HG03066 (cell line): ENCODE results near the gene IQCH.
A peak's percentile ranks its signal among the peaks of the same experiment; 100 is the strongest.

Source experiments
- ATAC-seq: cut with Tn5 transposase; IDR thresholded peaks from one replicate; pipeline ENCODE4 v1.9.1; 2021; ENCODE audit warnings: low read depth; ENCODE audit not compliant: unreplicated experiment

Gene IQCH

DNA sequence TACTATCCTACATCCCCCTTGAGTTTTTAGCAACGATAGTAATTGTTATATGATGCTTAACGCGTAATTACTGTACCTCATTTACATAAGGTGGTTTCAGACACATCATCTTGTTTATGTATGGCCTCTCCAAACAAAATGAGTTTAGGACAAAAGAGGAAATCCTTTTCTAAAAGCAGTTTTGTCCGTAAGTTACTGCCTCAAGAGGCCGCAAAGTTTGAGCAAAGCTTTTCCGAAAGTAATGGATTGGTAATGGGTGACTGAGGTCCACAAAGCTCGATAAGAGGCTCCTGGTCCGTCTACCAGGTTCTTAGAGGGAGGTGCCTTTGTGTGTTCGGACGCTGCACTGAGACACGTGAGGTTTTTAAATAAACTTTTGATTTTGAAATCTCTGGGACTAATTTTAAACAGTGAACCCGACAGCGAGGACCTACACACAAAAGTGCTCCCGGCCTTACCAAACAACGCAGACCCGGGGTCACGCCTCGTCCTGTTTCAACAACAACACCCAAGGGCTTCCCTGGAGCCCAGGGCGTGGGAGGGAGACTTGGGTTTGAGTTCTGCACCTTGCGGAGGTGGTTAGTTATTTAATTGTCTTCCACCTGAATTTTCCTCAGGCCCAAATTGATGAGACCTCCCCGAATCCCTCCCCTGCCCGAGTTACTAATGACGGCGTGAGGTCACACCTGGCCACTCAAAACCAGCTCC is 265.9 kb downstream of the IQCH start:
- no peak for ATAC-seq

GRCh38 chr15:67521029-67521782 is 266.6 kb downstream of the IQCH start, which contains the start of gene C15orf61:
C15orf61 (plus strand) TSS chr15:67521131; CDS start chr15:67521249, 118 bp downstream.
- ATAC-seq = peak; percentile 66

DNA sequence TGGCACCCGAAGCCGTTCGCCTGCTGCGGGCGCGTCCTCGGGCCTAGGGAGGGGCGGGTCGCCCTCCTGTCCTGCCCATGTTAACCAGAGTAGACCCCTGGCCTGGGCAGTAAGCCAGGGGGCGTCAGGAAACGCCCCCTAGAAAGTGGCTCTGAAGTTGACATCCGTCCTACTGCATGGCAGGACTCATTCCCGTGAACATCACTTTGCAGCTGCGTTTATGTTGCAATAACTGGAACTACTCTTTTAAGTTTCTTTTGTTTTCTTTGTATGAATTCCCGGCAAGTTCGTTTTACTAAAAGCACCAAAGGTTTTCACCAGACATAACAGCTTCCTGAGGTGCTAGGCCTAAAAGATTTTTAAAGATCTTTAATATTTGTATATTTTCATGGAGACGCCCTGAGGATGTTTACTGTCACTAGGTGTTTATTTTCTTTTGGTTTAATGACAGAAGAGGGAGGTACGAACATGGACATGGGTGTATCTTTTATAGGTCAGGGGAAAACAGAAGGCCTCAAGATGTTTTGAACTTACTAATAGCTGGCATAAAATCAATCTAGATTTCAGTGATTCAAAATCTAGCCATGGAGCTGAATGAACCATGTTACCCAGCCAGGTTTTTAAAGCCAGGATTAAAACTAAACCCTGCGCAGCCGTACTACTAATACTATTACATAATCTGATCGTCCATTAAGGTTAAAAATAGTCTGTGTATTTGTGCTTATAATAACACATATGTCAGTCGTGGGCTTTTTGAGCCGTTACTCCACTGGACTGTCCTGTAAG is 267.4 kb downstream of the IQCH start:
- ATAC-seq = peak; percentile 7

DNA sequence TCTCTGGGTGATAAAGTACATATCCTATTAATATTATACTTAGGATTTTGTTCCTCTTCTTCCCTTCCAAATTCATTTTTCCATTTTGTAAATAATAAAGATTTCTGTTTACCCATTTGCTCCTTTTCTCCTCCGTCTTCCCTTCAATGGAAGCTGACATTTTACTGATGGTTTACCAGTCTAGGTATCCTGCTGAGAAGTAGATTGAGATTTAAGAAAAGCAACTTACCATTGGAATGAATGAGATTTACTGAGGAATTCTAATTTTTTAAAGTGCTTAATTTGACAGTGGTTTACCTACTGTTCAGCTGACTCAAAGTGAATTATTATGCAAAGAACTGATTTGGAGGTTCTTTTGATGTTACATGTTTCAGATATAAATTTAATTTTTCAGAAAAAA is 268.7 kb downstream of the IQCH start:
- ATAC-seq = no peak

GRCh38 chr15:67524235-67524634 is 269.6 kb downstream of the IQCH start:
- ATAC-seq = no peak

DNA sequence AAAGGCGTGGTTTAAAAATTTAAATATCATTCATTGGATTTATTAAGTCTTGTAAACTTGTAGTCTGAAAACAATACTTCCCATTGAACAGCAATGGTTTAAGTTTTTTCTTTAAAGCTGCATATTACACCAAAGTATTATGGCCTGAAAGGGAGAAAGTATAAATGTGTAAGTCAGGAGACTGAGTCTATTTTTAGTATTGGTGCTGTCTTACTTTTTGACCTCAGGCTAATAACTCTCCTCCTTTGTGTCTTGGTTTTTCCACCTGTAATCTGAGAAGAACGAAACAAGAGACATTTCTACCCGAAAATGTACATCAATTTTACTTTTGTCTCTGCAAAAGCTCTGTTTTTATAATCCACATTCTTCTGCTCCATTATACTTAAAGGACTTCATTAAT is 273.9 kb downstream of the IQCH start:
- ATAC-seq = no peak

- ATAC-seq = no peak
These were observed 276.9 kb downstream of the IQCH start for GRCh38 chr15:67531379-67531914.

DNA sequence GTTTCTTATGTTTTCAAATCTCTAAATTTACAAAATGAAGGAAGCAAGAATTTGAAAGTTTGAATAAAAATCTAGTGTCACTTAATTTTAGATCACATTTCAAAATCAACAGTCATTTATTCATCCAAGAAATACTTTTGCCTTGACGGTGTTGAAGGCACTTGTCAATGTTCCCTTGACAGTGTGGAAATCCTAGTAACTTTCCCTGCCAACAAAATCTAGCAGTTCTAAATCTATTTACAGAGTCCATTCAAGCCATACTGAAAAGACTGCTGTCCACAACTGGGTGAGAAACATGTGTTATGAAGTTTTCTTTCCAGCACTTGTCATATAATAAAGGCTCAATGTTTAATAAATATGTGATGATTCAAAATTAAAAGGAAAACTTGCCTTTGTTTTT is 279.3 kb downstream of the IQCH start:
- no peak for ATAC-seq

DNA sequence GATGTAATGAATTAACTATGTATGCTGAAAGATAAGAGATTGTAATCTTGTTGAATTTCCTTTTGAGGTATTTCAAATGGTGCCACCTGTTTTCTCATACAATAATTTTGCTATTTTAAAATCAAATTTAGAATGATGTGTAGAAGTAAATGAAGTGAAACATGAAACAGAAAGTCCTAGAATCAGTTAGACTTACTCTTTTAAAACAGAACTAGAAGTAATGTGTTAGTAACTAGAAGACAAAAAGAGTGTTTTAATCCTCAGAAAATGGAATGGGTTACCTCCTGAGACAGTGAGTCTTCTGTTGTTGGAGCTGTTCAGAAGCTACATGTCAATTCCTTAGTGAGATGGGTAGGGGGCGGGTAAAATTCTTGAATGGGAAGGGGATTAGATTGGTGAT is 279.8 kb downstream of the IQCH start:
- no peak for ATAC-seq

GRCh38 chr15:67537771-67538170 is 283.2 kb downstream of the IQCH start:
- ATAC-seq = no peak

GRCh38 chr15:67542420-67543347 is 288.1 kb downstream of the IQCH start, which contains the start of gene MAP2K5:
MAP2K5 (plus strand) TSS chr15:67542703; CDS start chr15:67543336, 633 bp downstream.
- no peak for ATAC-seq

DNA sequence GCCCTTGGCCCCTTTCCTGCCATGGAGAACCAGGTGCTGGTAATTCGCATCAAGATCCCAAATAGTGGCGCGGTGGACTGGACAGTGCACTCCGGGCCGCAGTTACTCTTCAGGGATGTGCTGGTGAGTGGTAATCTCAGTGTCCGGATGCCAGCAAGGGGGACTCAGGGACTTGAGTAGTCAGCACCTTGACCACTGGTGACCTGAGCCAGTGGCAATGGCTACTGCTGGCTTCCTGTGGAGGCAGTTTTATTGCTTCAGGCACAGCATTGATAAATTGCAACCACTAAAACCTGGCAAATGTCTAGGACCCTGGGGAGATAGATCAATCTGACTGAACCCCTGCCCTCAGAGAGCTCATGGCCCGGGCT is 288.7 kb downstream of the IQCH start:
- no peak for ATAC-seq

- ATAC-seq = no peak
These were observed 289.9 kb downstream of the IQCH start for GRCh38 chr15:67544475-67544874.

DNA sequence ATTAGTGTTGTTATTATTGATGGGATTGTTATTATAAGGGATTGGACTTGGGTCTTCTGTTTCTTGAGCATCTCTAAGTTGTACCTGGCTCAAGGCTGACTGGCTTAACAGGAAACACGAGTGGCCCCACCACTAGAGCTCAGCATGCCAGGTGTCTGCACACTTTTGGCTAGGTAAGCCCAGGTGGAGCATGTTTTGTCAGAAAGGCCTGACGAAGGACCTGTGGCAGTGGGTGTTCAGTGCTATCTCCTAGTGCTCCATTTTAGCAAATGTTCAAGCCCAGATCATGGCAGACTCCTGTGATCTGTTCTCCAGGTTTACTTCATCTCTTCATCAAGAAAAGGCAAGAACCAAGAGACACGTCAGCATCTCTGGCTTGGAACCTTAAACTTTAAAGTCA is 291.3 kb downstream of the IQCH start:
- ATAC-seq = no peak

- no peak for ATAC-seq
These were observed 292.5 kb downstream of the IQCH start for GRCh38 chr15:67547064-67547463.

DNA sequence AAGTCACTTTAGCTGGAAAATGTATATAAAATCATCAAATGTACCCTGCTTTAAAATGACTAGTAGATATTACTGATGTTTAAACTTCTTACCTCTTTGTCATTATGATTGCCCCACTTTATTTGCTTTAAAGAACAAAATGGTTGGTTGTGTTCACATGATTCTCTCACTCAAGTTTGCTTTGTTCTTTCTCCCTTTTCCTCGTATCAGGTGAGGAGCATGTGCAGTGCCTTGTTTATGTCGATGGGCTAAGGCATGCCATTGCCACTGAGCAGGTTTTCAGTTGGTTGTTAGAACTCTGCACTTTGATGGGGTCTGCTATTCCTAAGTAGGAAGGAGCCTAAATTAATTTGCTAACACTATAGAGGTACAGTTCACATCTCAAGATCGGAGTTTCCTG is 293.2 kb downstream of the IQCH start:
- no peak for ATAC-seq

- no peak for ATAC-seq
These were observed 293.8 kb downstream of the IQCH start for GRCh38 chr15:67548236-67548852.

- ATAC-seq = no peak
These were observed 294.5 kb downstream of the IQCH start for GRCh38 chr15:67548862-67549651.

GRCh38 chr15:67549736-67550135 is 295.1 kb downstream of the IQCH start:
- no peak for ATAC-seq
